A549 treated with DMSO at 1 μM for 4 hours (cell line): ENCODE data around the gene PCDHGA4. TPM values are rescaled to one million over a fixed set of nuclear protein-coding genes. Genes with fewer than 3 reads are reported as not detected.

Experiments
- total RNA-seq: library from RNA; stranded (reverse); fragments of 200-300 nt; extraction: Qiagen RNA extraction; gene quantifications from 5 replicates; pipeline ENCODE4 v1.2.3, GENCODE V29; 2022; ENCODE audit warnings: low read depth

Gene PCDHGA4
- 0.09 to 0.17 TPM (median 0.14 TPM) in 5 replicates for total RNA-seq

GRCh38 chr5:141354900-141355469 is at the start of gene PCDHGA4:
TSS of gene PCDHGA4 (plus strand) at chr5:141355021. CDS start at chr5:141355108, 87 bp downstream.

GRCh38 chr5:141320225-141321169 is 34.3 kb upstream of the PCDHGA4 start, which contains the start of gene TAF7:
TSS of gene TAF7 (minus strand) at chr5:141320784. CDS start at chr5:141320044, 740 bp downstream.

DNA sequence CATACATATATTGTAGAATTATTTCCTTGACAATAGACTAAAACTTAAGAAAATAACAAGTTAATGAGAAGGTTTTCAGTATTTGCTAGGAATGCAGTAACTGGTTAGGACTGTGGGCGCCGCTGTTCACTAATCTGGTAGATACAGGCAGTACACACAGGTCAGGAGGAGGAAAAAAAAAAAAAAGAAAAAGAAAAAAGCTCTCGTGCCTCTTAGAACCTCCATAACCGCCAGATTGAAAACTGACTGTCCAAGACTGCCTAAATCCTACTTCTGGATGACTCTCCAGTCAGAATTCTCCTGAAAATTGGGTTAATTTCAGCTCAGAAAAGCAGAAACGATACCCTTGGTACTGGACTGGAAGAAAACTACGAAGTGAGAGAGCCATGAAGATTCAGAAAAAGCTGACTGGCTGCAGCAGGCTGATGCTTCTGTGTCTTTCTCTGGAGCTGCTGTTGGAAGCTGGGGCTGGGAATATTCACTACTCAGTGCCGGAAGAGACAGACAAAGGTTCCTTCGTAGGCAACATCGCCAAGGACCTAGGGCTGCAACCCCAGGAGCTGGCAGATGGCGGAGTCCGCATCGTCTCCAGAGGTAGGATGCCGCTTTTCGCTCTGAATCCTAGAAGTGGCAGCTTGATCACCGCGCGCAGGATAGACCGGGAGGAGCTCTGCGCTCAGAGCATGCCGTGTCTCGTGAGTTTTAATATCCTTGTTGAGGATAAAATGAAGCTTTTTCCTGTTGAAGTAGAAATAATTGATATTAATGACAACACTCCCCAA is 24.3 kb upstream of the PCDHGA4 start, which contains the start of gene PCDHGA1:
TSS of gene PCDHGA1 (plus strand) at position 216 of the 782 bp plus-strand sequence.

GRCh38 chr5:141338538-141339306 is 16.1 kb upstream of the PCDHGA4 start, which contains the start of gene PCDHGA2:
TSS of gene PCDHGA2 (plus strand) at chr5:141338760.

GRCh38 chr5:141343242-141343952 is 11.4 kb upstream of the PCDHGA4 start, which contains the start of gene PCDHGA3:
TSS of gene PCDHGA3 (plus strand) at chr5:141343829. CDS start at chr5:141344034, 205 bp downstream.

DNA sequence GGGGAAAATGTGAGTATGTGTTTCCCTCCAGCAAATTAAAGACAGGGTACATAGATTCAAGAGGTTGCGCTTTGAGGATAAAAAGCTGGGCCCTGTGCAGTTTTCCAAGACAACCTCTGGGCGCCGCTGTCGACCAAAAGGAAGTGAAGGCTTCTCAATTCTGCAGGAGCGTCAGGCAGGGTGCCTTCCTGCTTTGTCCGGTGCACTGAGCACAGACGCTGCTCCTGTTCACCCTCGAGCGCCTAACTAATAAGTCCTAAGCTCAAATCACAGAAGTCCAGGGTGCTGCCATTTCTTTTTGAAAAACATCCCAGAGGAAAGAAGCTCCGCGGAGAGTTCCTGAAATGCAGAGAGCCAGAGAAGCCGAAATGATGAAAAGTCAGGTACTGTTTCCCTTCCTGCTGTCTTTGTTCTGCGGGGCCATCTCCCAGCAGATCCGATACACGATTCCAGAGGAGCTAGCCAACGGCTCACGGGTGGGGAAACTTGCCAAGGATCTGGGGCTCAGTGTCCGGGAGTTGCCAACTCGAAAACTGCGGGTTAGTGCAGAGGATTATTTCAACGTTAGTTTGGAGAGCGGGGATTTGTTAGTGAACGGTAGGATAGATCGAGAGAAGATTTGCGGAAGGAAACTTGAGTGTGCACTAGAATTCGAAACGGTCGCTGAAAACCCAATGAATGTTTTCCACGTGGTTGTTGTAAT is 4.8 kb upstream of the PCDHGA4 start, which contains the start of gene PCDHGB1:
TSS of gene PCDHGB1 (plus strand) at position 183 of the 703 bp plus-strand sequence. CDS start at position 345, 162 bp downstream.

GRCh38 chr5:141359790-141360426 is 5.1 kb downstream of the PCDHGA4 start, which contains the start of gene PCDHGB2:
TSS of gene PCDHGB2 (plus strand) at chr5:141359994. CDS start at chr5:141360136, 142 bp downstream.

DNA sequence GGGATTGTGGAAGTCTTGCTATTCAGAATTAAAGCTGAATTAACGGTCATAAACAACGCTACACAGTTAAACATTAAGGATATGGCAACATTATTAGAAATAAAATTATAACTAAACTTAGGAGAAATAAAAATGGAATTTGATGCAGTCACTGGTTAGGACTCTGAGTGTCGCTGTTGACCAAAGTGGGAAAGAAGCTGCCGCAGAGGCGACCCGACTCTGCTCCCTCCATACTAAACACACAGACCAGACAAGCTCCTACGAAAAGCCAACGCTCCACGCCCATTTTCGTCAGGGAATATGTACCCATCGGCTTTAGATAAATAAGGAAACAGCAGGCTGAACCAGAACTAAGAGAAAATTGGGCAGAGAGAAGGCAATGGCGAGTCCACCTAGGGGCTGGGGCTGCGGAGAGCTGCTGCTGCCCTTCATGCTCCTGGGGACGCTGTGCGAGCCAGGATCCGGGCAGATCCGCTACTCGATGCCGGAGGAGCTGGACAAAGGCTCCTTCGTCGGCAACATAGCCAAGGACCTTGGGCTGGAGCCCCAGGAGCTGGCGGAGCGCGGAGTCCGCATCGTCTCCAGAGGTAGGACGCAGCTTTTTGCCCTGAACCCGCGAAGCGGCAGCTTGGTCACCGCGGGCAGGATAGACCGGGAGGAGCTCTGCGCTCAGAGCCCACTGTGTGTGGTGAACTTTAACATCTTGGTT is 9.3 kb downstream of the PCDHGA4 start, which contains the start of gene PCDHGA5:
TSS of gene PCDHGA5 (plus strand) at position 211 of the 709 bp plus-strand sequence. CDS start at position 380, 169 bp downstream.

DNA sequence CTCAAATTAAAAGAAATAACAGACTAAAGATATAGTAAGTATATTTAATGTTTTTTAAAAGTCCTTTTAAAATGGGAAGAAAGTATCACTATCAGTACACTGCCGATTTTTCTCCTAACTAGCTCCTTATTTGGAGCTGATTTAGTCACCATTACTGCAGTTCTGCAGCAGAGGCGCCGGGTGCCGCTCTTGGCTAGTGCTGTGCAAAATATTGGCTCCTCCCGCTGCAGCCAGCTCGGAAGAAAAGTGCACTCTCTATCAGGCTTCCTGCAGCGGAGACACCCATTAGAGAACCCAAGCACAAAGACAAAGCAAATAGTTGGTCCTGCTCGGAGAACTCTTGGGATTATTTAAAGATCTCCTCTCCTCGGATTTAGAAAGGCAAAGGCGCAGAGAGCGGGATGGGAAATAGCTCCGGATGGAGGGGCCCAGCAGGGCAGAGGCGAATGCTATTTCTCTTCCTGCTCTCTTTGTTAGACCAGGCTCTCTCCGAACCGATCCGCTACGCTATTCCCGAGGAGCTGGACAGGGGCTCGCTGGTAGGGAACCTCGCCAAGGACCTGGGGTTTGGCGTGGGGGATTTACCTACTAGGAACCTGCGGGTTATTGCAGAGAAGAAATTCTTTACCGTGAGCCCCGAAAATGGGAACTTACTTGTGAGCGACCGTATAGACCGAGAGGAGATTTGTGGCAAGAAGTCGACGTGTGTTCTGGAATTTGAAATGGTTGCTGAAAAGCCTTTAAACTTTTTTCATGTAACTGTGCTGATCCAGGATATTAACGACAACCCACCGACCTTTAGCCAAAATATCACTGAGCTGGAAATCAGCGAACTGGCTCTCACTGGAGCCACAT is 15.4 kb downstream of the PCDHGA4 start, which contains the start of gene PCDHGB3:
TSS of gene PCDHGB3 (plus strand) at position 249 of the 855 bp plus-strand sequence. CDS start at position 402, 153 bp downstream.

DNA sequence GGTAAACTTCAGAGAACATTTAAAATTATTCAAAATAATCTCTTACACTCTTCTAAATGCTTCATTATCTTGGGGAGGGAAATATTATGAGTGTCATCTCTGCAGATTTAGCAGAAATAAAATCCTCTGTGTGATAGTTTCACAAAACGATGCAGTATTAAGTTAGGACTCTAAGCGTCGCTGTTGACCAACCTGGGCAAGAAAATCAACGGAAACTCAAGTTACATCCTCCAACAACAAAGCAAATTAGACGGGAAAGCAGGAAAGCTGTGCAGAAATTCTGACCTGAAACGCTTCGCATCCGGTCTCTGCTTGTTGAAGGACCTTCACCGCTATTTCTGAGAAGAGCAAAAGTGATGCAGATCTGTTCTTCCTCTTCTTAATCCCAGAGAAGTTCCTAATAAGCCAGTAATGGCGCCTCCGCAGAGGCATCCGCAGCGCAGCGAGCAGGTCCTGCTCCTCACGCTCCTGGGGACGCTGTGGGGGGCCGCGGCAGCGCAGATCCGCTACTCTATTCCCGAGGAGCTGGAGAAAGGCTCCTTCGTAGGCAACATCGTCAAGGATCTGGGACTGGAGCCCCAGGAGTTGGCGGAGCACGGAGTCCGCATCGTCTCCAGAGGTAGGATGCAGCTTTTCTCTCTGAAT is 19.0 kb downstream of the PCDHGA4 start, which contains the start of gene PCDHGA6:
TSS of gene PCDHGA6 (plus strand) at position 219 of the 645 bp plus-strand sequence. CDS start at position 412, 193 bp downstream.

GRCh38 chr5:141382469-141383294 is 27.9 kb downstream of the PCDHGA4 start, which contains the start of gene PCDHGA7:
TSS of gene PCDHGA7 (plus strand) at chr5:141382742. CDS start at chr5:141382900, 158 bp downstream.

DNA sequence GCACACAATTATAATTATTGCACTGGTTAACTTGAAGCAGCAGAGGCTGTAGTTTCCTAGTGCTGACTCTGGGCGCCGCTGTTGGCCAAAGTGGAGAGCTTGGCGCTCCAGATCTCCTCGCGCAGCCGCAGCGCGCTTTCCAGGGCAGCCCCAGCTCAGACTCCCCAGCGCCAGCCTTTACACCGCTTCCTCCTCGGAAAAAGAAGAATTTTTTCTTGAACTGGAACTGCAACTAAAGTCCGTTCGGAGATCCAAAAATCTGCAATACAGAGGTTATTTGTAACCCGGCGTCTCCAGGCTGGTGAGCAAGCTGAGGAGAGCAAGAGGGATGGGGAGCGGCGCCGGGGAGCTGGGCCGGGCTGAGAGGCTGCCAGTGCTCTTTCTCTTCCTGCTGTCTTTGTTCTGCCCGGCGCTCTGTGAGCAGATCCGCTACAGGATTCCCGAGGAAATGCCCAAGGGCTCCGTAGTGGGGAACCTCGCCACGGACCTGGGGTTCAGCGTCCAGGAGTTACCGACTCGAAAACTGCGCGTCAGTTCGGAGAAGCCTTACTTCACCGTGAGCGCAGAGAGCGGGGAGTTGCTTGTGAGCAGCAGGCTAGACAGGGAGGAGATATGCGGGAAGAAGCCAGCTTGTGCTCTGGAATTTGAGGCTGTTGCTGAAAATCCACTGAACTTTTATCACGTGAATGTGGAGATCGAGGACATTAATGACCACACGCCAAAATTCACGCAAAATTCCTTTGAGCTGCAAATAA is 32.9 kb downstream of the PCDHGA4 start, which contains the start of gene PCDHGB4:
TSS of gene PCDHGB4 (plus strand) at position 142 of the 755 bp plus-strand sequence. CDS start at position 329, 187 bp downstream.

GRCh38 chr5:141392429-141393198 is 37.8 kb downstream of the PCDHGA4 start, which contains the start of gene PCDHGA8:
TSS of gene PCDHGA8 (plus strand) at chr5:141392633. CDS start at chr5:141392814, 181 bp downstream.

